Astrocyte (in vitro differentiated cells and primary cell): ENCODE data around the gene KLF7. TPM values are rescaled to one million over a fixed set of nuclear protein-coding genes. Genes with fewer than 3 reads are reported as not detected.

Source experiments
- DNase-seq: peaks from one replicate; pipeline ENCODE4 v3.0.0-alpha.2; 2010; ENCODE audit warnings: low read depth
- FAIRE-seq: peaks from 2 replicates; lab custom pipeline; 2011; peaks lifted over from hg19 to GRCh38; lab: Jason Lieb, UNC
- H2AFZ ChIP-seq: 2 replicates; pipeline ENCODE4 v1.6.0; 2012; ENCODE audit warnings: low read depth, low read length, inconsistent platforms
- H3K27ac ChIP-seq: 2 replicates; pipeline ENCODE4 v1.5.1; 2011; ENCODE audit warnings: low read depth, low read length, inconsistent platforms
- H3K27me3 ChIP-seq: 2 replicates; pipeline ENCODE4 v1.6.0; 2011; ENCODE audit warnings: low read length, inconsistent platforms; ENCODE audit not compliant: insufficient read depth
- H3K36me3 ChIP-seq: 2 replicates; pipeline ENCODE4 v1.5.1; 2011; ENCODE audit warnings: low read length, inconsistent platforms; ENCODE audit not compliant: insufficient read depth
- H3K4me1 ChIP-seq: 2 replicates; pipeline ENCODE4 v1.5.1; 2011; ENCODE audit warnings: low read length, inconsistent platforms; ENCODE audit not compliant: insufficient read depth
- H3K4me2 ChIP-seq: 2 replicates; pipeline ENCODE4 v1.6.0; 2012; ENCODE audit warnings: low read length, inconsistent platforms
- H3K4me3 ChIP-seq: 2 replicates; pipeline ENCODE4 v1.5.1; 2011; ENCODE audit warnings: low read depth, mild to moderate bottlenecking, low read length, inconsistent platforms; ENCODE audit not compliant: insufficient read depth
- H3K79me2 ChIP-seq: 2 replicates; pipeline ENCODE4 v1.6.0; 2012; ENCODE audit warnings: mild to moderate bottlenecking, low read length, inconsistent platforms; ENCODE audit not compliant: insufficient read depth
- H3K9ac ChIP-seq: 2 replicates; pipeline ENCODE4 v1.6.0; 2012; ENCODE audit warnings: mild to moderate bottlenecking, low read length, inconsistent platforms
- H3K9me3 ChIP-seq: 2 replicates; pipeline ENCODE4 v1.5.1; 2012; ENCODE audit warnings: low read depth, mild to moderate bottlenecking, low read length, inconsistent platforms; ENCODE audit not compliant: insufficient read depth
- H4K20me1 ChIP-seq: 2 replicates; pipeline ENCODE4 v1.6.0; 2012; ENCODE audit warnings: low read length, inconsistent platforms; ENCODE audit not compliant: insufficient read depth
- H3K27ac Mint-ChIP-seq: one replicate; pipeline ENCODE4 v1.8.0; 2021; ENCODE audit warnings: mild to moderate bottlenecking, mixed read lengths; ENCODE audit not compliant: unreplicated experiment
- H3K27me3 Mint-ChIP-seq: one replicate; pipeline ENCODE4 v1.8.0; 2021; ENCODE audit warnings: low read depth, mixed read lengths; ENCODE audit not compliant: unreplicated experiment
- H3K36me3 Mint-ChIP-seq: one replicate; pipeline ENCODE4 v1.8.0; 2021; ENCODE audit warnings: low read depth, mixed read lengths; ENCODE audit not compliant: unreplicated experiment
- H3K4me1 Mint-ChIP-seq: one replicate; pipeline ENCODE4 v1.8.0; 2021; ENCODE audit warnings: low read depth, mixed read lengths; ENCODE audit not compliant: unreplicated experiment
- H3K4me3 Mint-ChIP-seq: one replicate; pipeline ENCODE4 v1.8.0; 2021; ENCODE audit warnings: mild to moderate bottlenecking, moderate library complexity, mixed read lengths; ENCODE audit not compliant: unreplicated experiment
- H3K9me3 Mint-ChIP-seq: one replicate; pipeline ENCODE4 v1.8.0; 2021; ENCODE audit warnings: mild to moderate bottlenecking, mixed read lengths; ENCODE audit not compliant: unreplicated experiment
- EZH2 ChIP-seq: IDR thresholded peaks from 2 replicates; pipeline ENCODE4 v1.6.1; 2012; ENCODE audit warnings: mild to moderate bottlenecking, low read length, inconsistent platforms; ENCODE audit not compliant: insufficient read depth
- total RNA-seq: library from RNA; stranded (reverse); gene quantifications from 2 replicates; pipeline ENCODE4 v1.2.1, GENCODE V29; 2021
- TF ChIP-seq, protein P1 (sequence below): IDR thresholded peaks from 2 replicates; pipeline ENCODE4 v1.5.1; 2011; ENCODE audit warnings: low read depth, mild to moderate bottlenecking, inconsistent platforms, low read length, moderate library complexity; ENCODE audit not compliant: insufficient read depth

KLF7 gene
- total RNA-seq, 1 donor from 2014 or later = 81.2 TPM

DNA sequence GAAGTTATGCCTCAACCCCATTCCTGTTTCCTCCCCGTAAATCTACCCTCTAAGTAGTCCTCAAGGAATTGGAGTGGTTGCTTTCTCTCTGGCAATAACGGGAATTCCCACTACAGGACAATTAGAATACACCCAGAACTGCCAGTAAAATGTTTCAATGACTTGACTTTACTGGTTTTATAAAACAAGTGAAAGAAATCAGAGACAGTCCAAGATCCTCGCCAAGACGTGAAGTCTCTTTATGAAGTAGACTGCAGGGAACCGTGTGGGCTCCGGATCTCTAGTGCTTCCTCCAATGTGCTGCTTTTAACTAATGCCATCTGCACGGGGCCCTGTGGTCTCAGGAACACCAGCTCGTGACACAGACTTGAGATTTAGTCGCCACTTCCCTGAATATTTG, 125.1 kb downstream of the KLF7 start:
- H3K9me3 Mint-ChIP-seq = no peaks in the 10 kb centered on the region
- Histone ChIP-seq H3K4me2 (peak overlapping the region; percentile 81), H3K36me3 (no peaks in the 10 kb centered on the region), H3K79me2 (no peaks in the 10 kb centered on the region), H3K4me3 (no peak overlapping the region), H3K9ac (no peak overlapping the region), H3K9me3 (no peaks in the 10 kb centered on the region), H2AFZ (peak overlapping the region; percentile 56), H3K27me3 (no peaks in the 10 kb centered on the region), H3K4me1 (peaks cover 16% of the 10 kb centered on the region), H3K27ac (no peak overlapping the region), H4K20me1 (no peaks in the 10 kb centered on the region)
- H3K4me1 Mint-ChIP-seq = peaks cover 24% of the 10 kb centered on the region
- no peaks in the 10 kb centered on the region for H3K36me3 Mint-ChIP-seq
- no peak for DNase-seq
- FAIRE-seq = no peak
- H3K27ac Mint-ChIP-seq = peak overlapping the region; percentile 19
- H3K4me3 Mint-ChIP-seq = no peak overlapping the region
- TF ChIP-seq, protein P1, sequence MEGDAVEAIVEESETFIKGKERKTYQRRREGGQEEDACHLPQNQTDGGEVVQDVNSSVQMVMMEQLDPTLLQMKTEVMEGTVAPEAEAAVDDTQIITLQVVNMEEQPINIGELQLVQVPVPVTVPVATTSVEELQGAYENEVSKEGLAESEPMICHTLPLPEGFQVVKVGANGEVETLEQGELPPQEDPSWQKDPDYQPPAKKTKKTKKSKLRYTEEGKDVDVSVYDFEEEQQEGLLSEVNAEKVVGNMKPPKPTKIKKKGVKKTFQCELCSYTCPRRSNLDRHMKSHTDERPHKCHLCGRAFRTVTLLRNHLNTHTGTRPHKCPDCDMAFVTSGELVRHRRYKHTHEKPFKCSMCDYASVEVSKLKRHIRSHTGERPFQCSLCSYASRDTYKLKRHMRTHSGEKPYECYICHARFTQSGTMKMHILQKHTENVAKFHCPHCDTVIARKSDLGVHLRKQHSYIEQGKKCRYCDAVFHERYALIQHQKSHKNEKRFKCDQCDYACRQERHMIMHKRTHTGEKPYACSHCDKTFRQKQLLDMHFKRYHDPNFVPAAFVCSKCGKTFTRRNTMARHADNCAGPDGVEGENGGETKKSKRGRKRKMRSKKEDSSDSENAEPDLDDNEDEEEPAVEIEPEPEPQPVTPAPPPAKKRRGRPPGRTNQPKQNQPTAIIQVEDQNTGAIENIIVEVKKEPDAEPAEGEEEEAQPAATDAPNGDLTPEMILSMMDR = no peak
- TF ChIP-seq EZH2 = no peak
- H3K27me3 Mint-ChIP-seq = no peaks in the 10 kb centered on the region

DNA sequence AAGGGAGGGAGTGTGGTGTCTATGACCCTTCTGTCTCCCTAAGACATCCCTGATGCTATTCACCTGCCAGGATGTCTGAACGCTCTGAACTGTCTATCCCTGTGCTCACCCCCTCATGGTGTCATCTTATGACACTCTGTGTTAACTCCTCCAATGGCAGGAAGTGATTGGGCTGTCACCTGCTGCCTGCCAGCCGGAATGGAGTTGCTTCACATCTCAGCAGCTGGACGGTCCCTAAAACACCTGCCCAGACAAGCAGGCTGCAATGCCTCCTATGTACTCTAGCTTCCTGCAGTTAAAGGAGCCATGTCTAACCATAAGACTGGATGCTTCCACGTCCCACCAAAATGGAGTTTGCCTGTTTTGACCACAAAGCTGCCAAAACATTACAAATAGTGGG, 126.5 kb downstream of the KLF7 start:
- H3K4me2 ChIP-seq = no peak overlapping the region
- FAIRE-seq (no peak), DNase-seq (no peak)
- no peaks in the 10 kb centered on the region for H3K36me3 ChIP-seq
- Mint-ChIP-seq H3K36me3 (no peaks in the 10 kb centered on the region), H3K27ac (no peak overlapping the region), H3K4me3 (no peak overlapping the region), H3K9me3 (no peaks in the 10 kb centered on the region), H3K27me3 (no peaks in the 10 kb centered on the region), H3K4me1 (peaks cover 26% of the 10 kb centered on the region)
- TF ChIP-seq EZH2 = no peak
- H3K27me3 ChIP-seq = no peaks in the 10 kb centered on the region
- H3K9me3 ChIP-seq = no peaks in the 10 kb centered on the region
- no peaks in the 10 kb centered on the region for H3K79me2 ChIP-seq
- H3K4me3 ChIP-seq = no peak overlapping the region
- H3K9ac ChIP-seq = no peak overlapping the region
- peaks cover 16% of the 10 kb centered on the region for H3K4me1 ChIP-seq
- H3K27ac ChIP-seq = no peak overlapping the region
- H4K20me1 ChIP-seq = no peaks in the 10 kb centered on the region
- no peak overlapping the region for H2AFZ ChIP-seq

DNA sequence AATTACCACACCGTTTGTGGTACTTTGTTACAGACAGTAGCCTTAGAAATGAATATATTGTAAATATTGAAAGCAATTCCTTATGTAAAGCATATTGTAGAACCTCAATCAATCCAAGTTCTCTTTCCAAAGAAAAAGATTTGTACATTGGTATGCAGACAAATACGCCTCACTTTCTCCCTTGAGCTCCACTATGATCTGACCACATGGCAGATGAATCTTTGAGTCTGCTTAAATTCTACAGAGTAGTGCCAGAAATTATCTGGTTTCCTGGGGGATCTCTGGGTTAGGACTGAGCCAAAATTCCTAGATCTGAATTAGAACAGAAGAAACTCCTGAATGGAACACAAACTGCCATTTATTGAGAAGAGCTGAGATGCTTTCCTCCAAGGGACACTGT, 127.4 kb downstream of the KLF7 start:
- Histone ChIP-seq H3K27me3 (no peaks in the 10 kb centered on the region), H3K9ac (no peak overlapping the region), H3K36me3 (no peaks in the 10 kb centered on the region), H3K4me1 (peaks cover 16% of the 10 kb centered on the region), H4K20me1 (no peaks in the 10 kb centered on the region), H3K4me3 (no peak overlapping the region), H3K9me3 (no peaks in the 10 kb centered on the region), H3K79me2 (no peaks in the 10 kb centered on the region), H3K27ac (no peak overlapping the region), H2AFZ (no peak overlapping the region), H3K4me2 (no peak overlapping the region)
- no peaks in the 10 kb centered on the region for H3K9me3 Mint-ChIP-seq
- no peaks in the 10 kb centered on the region for H3K36me3 Mint-ChIP-seq
- no peaks in the 10 kb centered on the region for H3K27me3 Mint-ChIP-seq
- DNase-seq = no peak
- TF ChIP-seq EZH2 = no peak
- TF ChIP-seq, protein P1 = no peak
- peak overlapping the region; percentile 79 for H3K27ac Mint-ChIP-seq
- H3K4me1 Mint-ChIP-seq = peaks cover 26% of the 10 kb centered on the region
- no peak overlapping the region for H3K4me3 Mint-ChIP-seq
- FAIRE-seq = no peak
